ENCODE data around the gene APOB.

GRCh38 chr2:21036708-21037670 is 6.9 kb downstream of the APOB start:
- TF ChIP-seq JUNB (IDR thresholded peaks at IDR 0.05) (no peak), YY1 (IDR thresholded peaks at IDR 0.05; ENCODE audit: low read depth, low read length) (no peak), POLR2AphosphoS5 (IDR thresholded peaks at IDR 0.05; ENCODE audit: low read length) (no peak), CREM (IDR thresholded peaks at IDR 0.05; ENCODE audit: low read depth) (no peak), JUND (IDR thresholded peaks at IDR 0.05; ENCODE audit: low read depth, low read length) (no peak), CREB1 (IDR thresholded peaks at IDR 0.05; ENCODE audit: low read depth) (no peak)
- TF ChIP-seq, protein P1, sequence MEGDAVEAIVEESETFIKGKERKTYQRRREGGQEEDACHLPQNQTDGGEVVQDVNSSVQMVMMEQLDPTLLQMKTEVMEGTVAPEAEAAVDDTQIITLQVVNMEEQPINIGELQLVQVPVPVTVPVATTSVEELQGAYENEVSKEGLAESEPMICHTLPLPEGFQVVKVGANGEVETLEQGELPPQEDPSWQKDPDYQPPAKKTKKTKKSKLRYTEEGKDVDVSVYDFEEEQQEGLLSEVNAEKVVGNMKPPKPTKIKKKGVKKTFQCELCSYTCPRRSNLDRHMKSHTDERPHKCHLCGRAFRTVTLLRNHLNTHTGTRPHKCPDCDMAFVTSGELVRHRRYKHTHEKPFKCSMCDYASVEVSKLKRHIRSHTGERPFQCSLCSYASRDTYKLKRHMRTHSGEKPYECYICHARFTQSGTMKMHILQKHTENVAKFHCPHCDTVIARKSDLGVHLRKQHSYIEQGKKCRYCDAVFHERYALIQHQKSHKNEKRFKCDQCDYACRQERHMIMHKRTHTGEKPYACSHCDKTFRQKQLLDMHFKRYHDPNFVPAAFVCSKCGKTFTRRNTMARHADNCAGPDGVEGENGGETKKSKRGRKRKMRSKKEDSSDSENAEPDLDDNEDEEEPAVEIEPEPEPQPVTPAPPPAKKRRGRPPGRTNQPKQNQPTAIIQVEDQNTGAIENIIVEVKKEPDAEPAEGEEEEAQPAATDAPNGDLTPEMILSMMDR (IDR thresholded peaks at IDR 0.05 in 2 of 3, conservative IDR thresholded peaks at IDR 0.05 in 1 of 3; ENCODE audit: control insufficient read depth in 2 of 3, extremely low read depth in 1 of 3, insufficient read depth in 1 of 3, low read depth in 3 of 3, low read length in 3 of 3), result no peak
- TF ChIP-seq, protein P2, sequence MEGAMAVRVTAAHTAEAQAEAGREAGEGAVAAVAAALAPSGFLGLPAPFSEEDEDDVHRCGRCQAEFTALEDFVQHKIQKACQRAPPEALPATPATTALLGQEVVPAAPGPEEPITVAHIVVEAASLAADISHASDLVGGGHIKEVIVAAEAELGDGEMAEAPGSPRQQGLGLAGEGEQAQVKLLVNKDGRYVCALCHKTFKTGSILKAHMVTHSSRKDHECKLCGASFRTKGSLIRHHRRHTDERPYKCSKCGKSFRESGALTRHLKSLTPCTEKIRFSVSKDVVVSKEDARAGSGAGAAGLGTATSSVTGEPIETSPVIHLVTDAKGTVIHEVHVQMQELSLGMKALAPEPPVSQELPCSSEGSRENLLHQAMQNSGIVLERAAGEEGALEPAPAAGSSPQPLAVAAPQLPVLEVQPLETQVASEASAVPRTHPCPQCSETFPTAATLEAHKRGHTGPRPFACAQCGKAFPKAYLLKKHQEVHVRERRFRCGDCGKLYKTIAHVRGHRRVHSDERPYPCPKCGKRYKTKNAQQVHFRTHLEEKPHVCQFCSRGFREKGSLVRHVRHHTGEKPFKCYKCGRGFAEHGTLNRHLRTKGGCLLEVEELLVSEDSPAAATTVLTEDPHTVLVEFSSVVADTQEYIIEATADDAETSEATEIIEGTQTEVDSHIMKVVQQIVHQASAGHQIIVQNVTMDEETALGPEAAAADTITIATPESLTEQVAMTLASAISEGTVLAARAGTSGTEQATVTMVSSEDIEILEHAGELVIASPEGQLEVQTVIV (IDR thresholded peaks at IDR 0.05; ENCODE audit: borderline replicate concordance, partially characterized antibody), result no peak
- TF ChIP-seq, protein P3, sequence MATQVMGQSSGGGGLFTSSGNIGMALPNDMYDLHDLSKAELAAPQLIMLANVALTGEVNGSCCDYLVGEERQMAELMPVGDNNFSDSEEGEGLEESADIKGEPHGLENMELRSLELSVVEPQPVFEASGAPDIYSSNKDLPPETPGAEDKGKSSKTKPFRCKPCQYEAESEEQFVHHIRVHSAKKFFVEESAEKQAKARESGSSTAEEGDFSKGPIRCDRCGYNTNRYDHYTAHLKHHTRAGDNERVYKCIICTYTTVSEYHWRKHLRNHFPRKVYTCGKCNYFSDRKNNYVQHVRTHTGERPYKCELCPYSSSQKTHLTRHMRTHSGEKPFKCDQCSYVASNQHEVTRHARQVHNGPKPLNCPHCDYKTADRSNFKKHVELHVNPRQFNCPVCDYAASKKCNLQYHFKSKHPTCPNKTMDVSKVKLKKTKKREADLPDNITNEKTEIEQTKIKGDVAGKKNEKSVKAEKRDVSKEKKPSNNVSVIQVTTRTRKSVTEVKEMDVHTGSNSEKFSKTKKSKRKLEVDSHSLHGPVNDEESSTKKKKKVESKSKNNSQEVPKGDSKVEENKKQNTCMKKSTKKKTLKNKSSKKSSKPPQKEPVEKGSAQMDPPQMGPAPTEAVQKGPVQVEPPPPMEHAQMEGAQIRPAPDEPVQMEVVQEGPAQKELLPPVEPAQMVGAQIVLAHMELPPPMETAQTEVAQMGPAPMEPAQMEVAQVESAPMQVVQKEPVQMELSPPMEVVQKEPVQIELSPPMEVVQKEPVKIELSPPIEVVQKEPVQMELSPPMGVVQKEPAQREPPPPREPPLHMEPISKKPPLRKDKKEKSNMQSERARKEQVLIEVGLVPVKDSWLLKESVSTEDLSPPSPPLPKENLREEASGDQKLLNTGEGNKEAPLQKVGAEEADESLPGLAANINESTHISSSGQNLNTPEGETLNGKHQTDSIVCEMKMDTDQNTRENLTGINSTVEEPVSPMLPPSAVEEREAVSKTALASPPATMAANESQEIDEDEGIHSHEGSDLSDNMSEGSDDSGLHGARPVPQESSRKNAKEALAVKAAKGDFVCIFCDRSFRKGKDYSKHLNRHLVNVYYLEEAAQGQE (IDR thresholded peaks at IDR 0.05; ENCODE audit: low read depth, low read length), result no peak
